Activated CD8-positive, alpha-beta memory T cell treated with anti-CD3 and anti-CD28 coated beads for 36 hours (primary cell): ENCODE measurements around the gene FMOD. TPM values are rescaled to one million over a fixed set of nuclear protein-coding genes. Genes with fewer than 3 reads are reported as not detected.

Experiments used
- CTCF ChIA-PET: fragments of 350-600 bp; sonication (Branson Sonifier 250); formaldehyde crosslinking; loops from one replicate; lab custom pipeline; 2021; ENCODE audit warnings: antibody characterized with exemption; lab: Charles Lee
- POLR2A ChIA-PET: fragments of 350-600 bp; sonication (Branson Sonifier 250); formaldehyde crosslinking; loops from one replicate; lab custom pipeline; 2021; ENCODE audit warnings: antibody characterized with exemption; lab: Charles Lee
- total RNA-seq, 2 experiments: library from RNA; stranded (reverse); gene quantifications; one replicate each; pipeline ENCODE4 v1.2.3, GENCODE V29; 2021

Gene FMOD
- 1 to 10 TPM; 1.7 to 2.2 TPM for total RNA-seq

DNA sequence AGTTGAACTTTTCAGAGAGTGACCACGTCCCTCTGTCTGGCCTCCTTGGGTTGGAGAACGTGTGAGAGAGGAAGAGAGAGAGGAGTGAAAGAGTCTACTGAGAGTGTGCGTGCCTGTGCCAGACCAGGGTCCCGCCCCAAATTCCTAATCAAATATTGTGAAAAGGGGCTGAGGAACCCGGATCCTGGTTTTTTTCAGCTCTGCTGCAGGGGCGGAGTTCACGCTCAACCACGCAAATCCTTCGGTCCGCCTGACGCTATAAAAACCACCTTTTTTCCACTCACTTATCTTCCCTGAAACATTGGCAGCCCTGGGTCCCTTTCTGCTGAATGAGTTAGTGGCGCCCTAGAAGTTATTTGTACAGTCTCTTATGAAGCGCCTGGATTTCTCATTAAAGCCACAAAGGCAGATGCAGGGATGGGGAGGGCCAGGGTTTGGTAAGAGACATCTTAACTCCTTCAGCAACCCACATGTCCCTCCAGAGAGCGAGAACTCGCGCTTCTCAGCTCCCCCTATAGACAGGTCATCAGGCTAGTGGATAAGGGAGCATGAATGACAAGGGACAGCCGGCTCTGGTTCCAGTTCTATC is at the start of gene FMOD:
Gene FMOD, minus strand, starts transcription at position 86 of the 589 bp plus-strand sequence. CDS start 2,852 bp downstream, outside the sequence.
- CTCF ChIA-PET: interaction anchor here (1.2 kb wide), 1 partner anchor 84 kb away, joined by 3 read pairs; no protein-coding TSS in a partner anchor
- POLR2A ChIA-PET: no interaction called here

DNA sequence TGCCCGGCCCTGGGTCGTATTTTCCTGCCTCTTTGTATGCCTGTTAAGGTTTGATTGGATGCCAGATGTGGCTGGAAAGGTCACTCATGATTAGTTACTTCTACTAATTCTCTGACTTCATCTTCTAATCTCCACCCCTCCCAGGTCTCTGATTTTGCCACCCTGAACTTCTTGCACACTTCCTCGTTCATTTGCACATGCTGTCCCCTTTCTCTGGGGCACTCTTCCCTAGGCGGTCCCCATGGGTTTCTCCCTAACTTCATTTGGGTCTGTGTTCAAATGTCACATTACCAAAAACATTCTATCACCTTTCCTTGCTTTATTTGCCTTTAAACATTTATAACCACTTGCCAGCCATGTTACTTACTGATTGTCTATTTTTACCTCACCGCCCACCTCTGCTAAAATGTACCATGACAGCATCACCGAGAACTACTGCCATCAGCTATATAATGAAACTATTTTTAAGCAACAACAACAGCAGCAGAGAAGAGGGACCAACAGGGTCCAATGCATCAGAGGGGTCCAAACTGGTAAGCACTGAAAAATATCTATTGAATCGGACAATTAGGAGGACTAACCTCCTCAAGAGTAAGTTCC is 45.8 kb upstream of the FMOD start:
- ChIA-PET POLR2A (no interaction called here), CTCF (interaction anchor here (2.0 kb wide), 1 partner anchor 91 kb away, joined by 4 read pairs; no protein-coding TSS in a partner anchor)

DNA sequence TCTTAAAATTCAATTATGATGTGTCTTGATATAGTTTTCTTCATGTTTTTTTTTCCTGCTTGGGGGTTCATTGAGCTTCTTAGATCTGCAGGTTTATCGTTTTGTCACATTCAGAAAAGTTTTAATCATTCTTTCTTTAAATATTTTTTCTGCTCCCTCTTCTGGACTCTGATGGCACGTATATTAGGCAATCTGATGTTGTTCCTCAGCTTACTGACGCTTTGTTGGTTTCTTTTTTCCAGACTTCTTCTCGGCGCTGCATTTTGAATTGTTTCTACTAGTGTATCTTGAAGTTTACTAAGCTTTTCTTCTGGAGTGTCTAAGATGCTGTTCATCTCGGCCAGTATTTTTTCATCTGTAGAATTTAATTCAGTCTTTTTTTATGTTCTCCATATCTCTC is 44.8 kb upstream of the FMOD start:
- ChIA-PET CTCF (interaction anchor here (2.0 kb wide), 1 partner anchor 92 kb away, joined by 4 read pairs; no protein-coding TSS in a partner anchor), POLR2A (no interaction called here)

DNA sequence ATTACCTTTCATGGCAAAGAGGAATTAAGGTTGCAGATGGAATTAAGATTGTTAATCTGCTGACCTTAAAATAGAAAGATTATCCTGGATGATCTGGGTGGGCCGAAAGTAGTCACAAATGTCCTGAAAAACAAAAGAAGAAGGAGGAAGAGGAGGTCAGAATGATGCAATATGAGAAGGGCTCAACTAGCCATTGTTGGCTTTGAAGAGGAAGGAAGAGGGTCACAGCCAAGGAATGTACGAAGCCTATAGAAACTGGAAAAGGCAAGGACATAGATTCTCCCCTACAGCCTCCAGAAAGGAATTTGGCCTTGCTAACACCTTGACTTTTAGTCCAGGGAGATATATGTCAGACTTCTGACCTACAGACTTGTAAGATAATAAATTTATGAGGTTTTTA is 39.4 kb upstream of the FMOD start:
- CTCF ChIA-PET: no interaction called here
- POLR2A ChIA-PET: no interaction called here

DNA sequence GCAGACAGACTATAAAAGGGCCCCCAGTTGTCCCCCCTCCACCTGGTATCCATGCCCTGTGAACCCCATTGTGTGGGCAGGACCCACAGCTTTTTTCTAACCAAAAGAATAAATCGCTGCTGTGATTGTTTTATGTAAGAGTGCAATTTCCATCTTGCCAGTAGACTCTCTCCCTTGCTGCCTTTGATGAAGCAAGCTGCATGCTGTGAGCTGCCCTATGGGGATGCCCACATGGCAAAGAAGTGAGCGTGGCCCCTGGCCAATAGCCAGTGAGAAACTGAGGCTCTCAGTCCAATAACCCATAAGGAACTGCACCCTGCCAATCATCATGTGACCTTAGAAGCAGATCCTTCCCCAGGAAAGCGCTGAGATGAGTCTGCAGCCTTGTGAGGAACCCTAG is 37.8 kb upstream of the FMOD start:
- ChIA-PET CTCF (no interaction called here), POLR2A (no interaction called here)

DNA sequence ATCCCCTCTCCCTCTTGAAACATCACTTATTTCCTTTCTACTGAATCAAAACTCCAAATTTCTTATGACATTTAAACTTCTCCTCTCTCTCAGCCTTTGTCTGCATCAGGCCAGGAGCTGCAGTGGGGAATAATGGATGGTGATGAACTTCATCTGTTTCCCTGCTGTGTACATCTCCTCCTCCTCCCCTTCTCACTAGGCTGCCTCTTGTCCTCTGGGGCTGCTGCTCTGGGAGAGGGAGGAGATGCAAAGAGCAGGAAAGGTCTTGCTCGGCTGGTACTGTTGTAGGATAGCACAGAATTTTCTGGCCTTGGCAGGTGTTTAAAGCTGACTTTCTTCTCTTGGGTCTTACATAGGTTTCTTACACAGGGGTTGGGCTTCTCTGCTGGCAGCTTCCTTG is 31.1 kb upstream of the FMOD start:
- CTCF ChIA-PET: no interaction called here

DNA sequence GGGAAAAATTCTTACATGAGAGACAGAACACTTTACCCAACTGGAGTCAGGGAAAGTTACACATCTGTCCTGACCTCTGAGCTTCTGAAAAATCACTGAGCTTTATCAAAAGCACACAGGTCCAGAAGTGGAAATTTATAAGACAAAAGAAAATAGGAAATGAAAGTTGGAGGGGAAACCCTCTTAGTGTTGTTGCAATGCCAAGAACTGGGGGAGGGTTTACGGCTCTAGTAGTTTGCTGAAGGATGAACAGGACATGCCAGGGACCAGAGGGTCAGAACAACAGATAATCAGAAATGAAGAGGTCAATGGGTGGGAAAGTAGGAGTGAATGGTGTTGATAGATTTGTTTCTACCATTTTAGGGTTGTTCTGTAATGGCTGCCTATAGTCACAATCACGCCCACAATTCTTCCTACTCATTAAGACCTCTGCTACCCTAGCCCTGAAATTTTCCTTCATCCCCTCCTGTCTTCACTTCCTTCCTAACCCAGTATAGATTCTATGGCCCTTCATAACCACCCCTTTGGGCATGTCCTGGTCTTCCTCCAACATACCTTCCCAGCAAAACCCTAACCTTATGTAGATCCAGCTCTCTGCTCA is 30.3 kb upstream of the FMOD start:
- ChIA-PET POLR2A (no interaction called here), CTCF (no interaction called here)

More for the DNA sequence above, 31.1 kb upstream of the FMOD start:
- POLR2A ChIA-PET: no interaction called here

DNA sequence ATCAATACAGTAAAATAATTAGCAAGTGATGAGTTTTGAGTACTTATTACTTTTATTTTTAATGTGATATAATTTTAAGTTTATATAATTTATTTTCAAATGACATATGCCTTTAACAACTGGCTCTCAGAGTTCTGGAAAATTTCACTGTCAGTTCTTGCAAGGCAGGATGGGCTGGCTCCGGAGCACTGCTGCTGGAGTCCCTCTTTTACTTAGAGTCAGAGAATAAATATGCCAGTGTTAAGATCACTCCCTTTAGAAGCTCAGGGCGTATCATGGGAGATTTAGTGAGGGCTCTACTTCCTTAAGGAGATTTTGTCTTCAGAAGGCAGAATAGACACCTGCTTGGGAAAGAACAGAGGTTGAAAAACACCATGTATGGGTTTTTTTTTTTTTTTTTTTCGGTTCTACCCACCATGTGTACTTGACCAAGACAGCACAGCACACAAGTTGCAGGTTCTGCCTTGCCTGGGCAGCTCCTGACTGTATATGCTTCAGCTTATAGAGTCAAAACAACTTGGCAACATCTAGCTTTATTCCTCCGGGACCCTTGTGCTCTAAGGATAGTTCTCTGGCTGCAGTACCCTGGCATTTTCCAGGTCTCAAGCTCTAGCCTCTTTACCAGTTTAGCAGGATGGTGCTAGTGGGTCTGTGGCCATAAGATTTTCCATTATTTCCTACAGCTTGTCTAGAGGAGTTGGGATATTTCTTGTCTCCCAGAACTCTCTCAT is 29.7 kb upstream of the FMOD start:
- CTCF ChIA-PET: interaction anchor here (0.7 kb wide), 1 partner anchor 265 kb away, joined by 3 read pairs; no protein-coding TSS in a partner anchor
- POLR2A ChIA-PET: no interaction called here

DNA sequence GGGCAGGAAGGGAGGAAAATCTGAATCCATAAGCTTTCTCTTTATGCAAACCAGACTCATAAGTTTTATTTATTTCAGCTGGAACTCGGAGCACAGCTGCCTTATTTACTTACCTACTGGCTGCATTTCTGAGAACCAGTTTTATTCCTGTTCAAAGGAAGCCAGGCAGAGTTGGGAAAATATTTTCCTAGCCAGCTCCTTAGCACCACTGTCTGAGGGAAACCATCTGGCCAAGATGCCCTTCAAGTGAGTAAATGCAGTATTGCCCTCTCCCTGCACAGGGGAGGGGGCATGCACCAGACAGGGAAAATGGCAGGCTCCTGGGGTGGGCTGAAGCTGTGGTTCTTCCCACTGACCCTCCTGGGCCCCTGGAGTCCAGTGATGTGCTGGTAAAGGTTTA is 28.9 kb upstream of the FMOD start:
- CTCF ChIA-PET: no interaction called here

DNA sequence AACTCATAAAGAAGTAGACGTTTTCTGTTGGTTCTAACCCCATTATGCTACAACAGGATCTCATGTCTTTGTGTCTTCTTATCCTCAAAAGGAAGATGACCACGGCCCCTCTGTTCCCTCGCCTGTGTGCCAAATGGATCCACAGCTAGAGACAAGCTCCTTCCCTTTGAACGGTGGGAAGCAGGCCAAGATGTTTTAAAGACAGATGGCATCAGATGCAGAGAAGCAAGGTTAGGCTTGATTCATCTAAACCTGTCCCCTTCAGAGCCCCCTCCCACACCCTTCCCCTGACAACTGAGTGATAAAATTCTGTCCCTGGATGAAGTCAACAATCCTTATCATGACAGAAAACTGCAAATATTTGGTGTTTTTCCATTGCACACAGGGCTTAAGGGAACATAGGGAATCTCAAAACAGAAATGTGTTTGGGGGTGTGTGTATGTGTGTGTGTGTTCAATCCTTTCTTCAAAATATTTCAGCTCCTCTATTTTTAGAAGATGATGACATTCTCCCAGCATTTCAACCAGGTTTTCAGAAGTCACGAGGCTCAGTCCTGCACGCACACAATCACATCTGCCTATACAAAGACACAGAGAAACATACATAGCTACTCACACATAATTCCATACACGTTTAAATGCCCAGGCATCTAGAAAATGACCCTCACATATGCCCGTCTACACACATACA is 27.8 kb upstream of the FMOD start:
- POLR2A ChIA-PET: no interaction called here
- CTCF ChIA-PET: interaction anchor here (1.2 kb wide), 1 partner anchor 111 kb away, joined by 3 read pairs; no protein-coding TSS in a partner anchor

More for the DNA sequence above, 28.9 kb upstream of the FMOD start:
- POLR2A ChIA-PET: no interaction called here

DNA sequence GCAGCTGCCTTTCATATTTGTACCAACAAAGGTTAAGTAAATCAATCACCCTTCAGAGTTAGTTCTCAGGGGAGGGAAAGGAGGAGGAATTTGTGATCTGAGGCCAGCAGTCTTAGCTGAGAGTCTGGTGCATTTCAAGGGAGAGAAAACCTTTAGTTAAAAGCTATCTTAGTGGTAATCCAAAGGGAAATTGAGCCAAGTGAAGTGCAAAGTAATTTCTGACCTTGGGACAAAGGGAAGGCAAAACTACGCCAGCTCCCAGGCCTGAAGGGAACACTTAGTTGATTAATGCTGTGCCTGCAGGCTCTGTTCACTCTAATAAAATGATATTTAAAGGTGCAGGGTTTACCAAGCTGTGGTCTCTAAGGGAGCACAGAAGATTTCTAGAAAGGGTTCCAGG is 23.1 kb upstream of the FMOD start:
- ChIA-PET POLR2A (no interaction called here), CTCF (no interaction called here)

DNA sequence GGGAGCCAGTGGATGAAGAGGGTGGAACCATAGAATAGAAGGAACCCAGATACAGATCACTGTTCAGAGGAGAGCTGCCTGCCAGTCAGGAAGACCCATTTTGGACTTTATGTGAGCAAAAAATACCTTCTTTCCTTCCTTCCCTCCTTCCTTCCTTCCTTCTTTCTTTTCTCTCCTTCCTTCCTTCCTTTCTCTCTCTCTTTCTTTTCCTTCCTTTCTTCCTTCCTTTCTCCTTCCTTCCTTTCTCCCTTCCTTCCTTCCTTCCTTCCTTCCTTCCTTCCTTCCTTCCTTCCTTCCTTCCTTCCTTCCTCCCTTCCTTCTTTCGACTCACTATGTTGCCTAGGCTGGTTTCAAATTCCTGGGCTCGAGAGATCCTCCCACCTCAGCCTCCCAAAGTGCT is 22.1 kb upstream of the FMOD start:
- POLR2A ChIA-PET: no interaction called here
- CTCF ChIA-PET: no interaction called here

DNA sequence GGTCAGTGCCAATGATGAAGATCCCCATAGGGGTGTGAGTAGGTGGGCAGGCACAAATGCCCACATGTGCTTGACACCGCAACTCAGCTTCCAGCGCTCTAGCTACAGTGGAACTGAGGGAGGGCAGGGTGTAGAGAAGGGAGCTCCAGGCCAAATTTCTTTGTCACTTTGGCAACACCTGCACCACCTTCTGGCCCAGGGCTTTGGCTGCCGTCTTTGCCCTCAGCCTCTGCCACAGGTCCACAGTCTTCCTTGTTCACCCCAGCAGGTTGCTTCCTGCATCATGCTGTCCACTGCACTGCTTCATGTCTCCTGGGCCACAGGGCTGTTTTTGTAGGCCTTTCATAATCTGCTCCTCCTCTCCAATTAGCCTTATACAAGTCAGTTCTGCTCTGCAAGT is 20.4 kb upstream of the FMOD start:
- POLR2A ChIA-PET: no interaction called here
- CTCF ChIA-PET: no interaction called here

DNA sequence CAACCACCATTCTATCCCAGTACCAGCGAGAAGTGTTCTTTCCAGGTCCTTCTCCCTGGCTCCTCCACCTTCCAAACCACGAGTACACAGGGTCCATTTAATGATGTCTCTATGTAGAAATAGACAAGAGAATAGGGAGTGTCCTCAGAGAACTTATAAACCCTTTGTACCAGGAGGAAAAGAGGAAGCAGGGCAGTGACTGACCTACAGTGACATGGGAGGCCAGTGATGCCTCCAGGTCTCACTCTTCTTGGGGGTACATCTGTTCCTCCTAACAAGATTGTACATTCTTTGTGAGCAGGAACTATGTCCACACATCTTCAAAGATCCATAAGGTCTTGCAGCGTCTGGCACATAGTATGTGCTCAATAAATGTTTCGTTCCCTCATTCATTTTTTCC is 18.7 kb upstream of the FMOD start:
- ChIA-PET CTCF (no interaction called here), POLR2A (no interaction called here)

DNA sequence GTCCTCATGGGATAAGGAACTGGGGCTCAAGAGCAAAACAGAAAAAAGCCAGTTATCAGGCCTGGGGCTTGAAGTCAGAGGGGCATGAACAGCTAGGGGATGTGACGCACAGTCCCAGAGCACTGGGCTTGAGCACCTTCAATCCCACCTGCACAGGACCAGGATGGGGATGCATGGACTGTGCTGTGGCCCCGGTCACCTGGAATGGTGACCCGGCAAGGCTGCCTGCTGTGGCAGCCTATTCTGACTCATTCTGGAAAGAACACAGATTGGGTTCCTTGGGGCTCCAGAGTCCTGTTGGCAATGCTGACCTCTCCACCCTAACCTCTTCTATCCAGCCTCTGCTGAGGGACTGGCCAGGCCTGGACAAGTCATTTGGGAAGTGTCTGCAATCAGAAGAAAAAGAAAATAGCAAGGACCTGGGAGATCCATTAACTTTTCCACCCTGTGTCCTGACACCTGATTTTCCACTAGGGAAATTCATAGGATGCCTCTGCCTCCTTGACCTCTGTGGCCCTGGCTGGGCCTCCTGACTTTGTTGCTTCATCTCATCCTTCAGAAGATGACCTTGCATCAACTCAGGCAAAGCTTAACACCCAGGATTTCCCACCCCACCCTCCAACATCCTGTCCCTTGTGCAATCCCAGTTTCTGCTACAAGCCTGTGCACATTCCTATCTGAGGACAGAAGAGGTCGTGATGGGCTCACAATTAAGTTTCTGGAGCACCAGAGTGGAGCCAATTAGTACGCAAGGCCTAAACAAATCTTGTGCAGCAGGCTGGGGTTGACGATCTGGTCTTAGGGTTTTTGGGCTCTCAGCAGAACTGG is 17.9 kb upstream of the FMOD start:
- ChIA-PET POLR2A (no interaction called here), CTCF (no interaction called here)

DNA sequence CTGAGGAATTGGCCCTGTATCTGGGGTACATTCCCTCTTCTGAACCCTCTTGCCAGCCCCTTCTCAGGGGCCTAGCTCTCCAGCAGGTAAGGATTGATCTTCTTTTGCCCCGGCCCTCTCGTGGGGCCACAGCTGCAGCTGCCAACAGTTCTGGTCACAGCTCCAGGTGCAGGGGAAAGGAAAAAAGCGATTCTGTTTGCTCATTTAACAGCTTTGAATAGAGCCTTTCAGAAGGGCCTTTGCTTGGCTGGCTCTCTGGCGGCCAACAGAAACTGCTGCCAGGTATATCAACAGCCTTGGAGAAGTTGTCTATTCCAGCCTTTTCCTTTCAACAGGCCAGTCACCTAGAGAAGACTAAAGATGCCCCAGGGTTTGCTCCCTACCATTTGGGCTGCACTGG is 16.1 kb upstream of the FMOD start:
- POLR2A ChIA-PET: no interaction called here
- CTCF ChIA-PET: no interaction called here

DNA sequence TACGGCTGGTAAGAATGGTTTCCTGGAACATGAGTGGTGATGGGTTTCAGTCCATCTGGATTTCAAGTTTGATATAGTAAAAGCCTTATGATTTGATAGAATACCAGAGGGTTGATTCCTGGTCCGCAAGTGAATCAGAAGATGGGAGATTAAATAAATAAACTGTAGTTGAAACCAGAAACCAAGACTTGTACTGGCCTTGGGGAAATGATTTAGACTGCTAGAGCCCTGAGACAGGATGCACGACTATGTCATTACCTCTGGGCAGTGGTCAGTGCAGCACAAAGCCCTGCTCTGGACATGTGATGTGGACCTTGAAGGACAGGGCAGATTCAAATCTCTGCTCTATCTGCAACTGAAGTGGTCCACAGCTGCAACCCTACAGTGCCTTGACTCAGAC is 15.6 kb upstream of the FMOD start:
- ChIA-PET POLR2A (no interaction called here), CTCF (no interaction called here)

DNA sequence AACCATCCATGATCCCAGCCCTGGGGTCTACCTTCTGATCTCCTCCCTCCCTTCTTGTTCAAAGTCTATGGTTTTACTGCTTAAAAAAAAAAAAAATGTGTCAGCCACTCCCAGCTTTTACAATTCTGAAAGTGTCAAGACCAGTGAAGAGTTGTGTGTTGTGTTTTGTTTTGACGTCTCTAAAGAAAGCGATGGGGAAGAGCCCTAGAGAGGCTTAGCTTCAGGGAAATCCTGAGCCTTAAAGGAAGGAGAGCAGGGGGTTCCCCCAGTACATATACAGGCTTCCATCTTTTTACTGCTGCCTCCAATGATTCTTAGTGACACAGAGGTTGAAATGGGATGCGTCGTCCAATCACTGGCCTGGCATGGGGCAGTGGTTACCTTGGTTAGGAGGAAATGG is 13.9 kb upstream of the FMOD start:
- ChIA-PET POLR2A (no interaction called here), CTCF (no interaction called here)
